GM18517 (cell line): ENCODE results near the gene PPP1R16B.

ENCODE experiments used
- ATAC-seq: cut with Tn5 transposase; IDR thresholded peaks from one replicate; pipeline ENCODE4 v1.9.1; 2021; ENCODE audit warnings: mild to moderate bottlenecking, moderate library complexity; ENCODE audit not compliant: unreplicated experiment

The PPP1R16B gene

DNA sequence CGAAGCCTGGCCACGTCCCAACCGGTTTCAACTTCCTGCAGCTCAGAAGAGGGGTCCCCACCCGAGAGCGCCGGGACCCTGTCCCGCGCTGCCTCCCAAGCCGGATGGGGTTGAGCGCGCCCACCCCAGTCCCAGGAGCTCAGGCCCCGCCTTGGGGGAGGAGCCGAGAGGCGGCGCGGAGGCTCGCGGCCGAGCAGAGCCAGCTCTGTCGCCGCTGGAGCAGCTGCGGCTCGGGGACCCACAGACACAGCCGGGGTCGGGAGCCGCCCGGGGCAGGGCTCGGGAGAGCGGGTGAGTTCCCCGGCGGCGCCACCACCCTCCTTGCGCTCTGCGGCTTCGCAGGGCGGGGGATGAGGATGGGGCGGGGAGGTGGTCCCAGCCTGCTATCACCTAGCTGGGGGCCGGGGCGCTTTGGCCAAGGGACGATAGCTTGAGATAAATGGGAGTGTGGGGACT is at the start of gene PPP1R16B:
PPP1R16B (plus strand) TSS at position 196 of the 456 bp plus-strand sequence. CDS start 30,229 bp downstream, outside the sequence.
- no peak for ATAC-seq

DNA sequence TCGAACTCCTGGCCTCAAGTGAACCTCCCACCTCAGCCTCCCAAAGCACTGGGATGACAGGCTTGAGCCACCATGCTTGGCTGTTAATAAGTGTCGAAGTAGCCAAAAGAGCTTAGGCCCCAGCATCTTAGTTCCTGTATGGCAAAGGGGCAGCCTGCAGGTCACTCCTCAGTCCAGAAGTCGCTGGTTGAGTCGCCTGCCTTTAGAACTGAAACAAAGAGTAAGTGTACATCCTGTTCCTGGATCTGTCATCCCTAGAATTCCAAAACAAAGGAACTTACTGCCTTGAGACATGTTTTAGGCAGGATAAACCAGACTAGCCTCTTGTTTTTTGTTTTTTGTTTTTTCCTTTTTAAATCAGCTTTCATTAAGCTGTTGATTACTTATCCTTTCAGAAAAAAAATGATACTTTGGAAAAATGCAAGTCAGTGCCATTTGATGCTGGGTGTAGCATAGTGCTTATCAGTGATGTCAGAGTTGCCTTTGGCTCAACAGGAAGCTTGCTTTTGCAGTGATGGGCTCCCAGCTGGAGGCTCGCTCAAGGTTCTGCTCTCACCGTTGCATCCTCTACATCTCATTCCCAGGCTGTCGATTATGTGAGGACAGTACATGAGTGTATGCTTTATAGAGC is 48.2 kb upstream of the PPP1R16B start:
- no peak for ATAC-seq

DNA sequence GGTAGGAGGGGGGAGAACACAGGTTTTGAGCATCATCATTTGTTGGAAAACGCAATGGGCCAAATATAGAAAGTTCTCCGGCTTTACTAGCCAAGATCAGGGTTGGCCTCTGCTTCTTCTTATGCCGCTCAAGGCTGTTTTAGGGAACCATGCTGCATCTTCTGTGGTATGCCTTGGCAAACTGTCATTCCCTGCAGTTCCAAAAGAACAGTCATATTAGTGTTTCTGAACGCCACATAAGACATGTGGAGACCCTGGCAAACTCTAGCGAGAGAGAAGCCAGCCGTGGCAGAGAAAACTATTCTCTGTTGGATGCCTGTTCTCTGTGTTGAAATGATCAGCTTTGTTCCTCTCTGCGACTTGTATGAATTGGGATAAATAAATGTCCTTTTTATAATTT is 46.4 kb upstream of the PPP1R16B start:
- ATAC-seq: no peak

DNA sequence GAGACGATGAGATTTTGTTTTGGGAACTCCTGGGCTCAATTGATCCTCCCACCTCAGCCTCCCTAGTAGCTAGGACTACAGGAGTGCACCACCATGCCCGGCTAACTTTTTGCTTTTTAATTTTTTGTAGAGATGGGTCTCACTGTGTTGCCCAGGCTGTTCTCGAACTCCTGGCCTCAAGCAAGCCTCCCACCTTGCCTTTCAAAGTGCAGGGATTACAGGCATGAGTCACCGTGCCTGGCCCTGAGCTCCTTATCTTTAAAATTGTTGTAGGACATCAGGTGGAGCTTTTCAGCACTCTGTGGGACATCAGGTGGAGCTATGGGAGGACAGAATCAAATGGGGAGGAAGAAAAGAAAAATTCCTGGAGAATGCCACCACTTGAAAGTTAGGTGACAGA is 44.5 kb upstream of the PPP1R16B start:
- no peak for ATAC-seq

DNA sequence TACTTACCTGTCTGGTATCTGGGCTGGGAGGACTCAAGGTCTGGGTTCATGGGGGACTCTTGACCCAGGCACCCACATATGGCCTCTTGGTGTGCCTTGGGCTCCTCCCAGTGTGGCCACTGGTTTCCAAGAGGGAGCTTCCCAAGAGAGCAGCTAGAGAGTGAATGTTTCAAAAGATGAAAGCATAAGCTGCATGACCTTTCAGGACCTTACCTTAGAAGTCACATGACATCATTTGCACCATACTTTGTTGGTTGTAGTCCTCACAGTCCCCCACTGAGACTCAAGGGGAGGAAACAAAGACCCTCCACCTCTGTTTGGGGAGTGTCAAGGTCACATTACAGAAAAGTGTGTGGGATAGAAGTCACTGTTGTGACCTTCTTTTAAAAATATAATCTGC is 43.3 kb upstream of the PPP1R16B start:
- ATAC-seq: no peak

DNA sequence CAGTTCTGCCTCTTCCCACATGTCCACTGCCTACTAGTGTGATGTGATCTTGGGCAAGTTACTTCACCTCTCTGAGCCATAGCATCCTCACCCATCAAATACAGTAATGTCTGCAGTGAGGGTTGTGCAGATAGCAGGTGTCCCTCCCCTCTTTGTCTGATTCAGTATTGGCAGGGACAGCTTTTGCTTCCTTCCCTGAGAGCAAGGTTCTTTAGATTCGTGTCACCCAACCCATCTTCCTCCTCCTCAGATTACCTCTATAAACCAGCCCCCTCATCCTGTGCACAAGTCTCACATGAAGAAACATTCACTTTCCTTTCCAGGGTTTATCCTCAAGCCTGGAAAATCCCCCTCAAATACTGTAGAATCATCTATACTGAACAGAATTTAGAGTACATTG is 41.9 kb upstream of the PPP1R16B start:
- ATAC-seq: no peak

DNA sequence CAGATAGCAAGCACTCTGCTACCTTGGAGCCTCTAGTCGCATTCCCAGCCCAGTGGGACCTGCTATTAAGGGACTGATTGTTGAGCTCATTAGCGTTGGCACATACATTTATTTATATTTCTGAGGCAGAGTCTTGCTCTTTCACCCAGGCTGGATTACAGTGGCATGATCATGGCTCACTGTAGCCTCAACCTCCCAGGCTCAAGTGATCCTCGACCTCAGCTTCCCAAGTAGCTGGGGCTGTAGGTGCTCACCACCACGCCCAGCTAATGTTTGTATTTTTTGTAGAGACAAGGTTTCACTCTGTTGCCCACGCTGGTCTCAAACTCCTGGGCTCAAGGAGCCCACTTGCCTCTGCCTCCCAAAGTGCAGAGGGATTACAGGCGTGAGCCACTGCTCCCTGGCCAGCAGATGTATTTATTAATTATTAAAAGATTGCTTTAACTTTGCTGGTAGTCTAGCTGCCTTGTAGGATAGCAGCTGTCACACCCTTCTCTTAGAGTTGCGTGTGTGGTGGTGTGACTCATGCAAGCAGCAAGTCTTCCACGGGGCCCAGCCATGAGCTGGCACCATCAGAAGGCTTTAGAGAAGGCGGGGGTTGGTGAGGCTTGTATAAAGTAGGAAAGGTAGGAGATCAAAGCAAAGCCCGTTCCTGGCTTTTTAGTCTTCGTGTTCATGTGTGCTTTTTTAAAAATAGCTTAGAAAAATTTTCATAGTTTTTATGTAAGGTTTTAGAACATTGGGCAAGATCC is 40.8 kb upstream of the PPP1R16B start:
- no peak for ATAC-seq

DNA sequence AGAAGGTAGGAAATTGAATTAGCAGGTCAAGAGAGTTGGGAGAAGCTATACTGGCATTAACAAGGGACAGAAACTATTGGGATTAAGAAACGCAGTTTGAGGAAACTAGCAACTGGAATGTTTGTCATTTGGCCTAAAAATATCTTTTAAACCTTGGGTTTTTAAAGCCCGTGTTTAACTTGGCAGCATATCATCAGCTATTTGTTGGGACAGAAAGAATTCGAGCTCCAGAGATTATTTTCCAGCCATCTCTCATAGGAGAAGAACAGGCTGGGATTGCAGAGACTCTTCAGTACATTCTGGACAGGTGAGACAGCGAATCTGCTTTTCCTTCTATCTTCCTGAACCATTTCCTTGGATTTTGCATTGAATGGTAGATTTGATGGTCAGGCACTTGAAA is 39.4 kb upstream of the PPP1R16B start:
- ATAC-seq: no peak

DNA sequence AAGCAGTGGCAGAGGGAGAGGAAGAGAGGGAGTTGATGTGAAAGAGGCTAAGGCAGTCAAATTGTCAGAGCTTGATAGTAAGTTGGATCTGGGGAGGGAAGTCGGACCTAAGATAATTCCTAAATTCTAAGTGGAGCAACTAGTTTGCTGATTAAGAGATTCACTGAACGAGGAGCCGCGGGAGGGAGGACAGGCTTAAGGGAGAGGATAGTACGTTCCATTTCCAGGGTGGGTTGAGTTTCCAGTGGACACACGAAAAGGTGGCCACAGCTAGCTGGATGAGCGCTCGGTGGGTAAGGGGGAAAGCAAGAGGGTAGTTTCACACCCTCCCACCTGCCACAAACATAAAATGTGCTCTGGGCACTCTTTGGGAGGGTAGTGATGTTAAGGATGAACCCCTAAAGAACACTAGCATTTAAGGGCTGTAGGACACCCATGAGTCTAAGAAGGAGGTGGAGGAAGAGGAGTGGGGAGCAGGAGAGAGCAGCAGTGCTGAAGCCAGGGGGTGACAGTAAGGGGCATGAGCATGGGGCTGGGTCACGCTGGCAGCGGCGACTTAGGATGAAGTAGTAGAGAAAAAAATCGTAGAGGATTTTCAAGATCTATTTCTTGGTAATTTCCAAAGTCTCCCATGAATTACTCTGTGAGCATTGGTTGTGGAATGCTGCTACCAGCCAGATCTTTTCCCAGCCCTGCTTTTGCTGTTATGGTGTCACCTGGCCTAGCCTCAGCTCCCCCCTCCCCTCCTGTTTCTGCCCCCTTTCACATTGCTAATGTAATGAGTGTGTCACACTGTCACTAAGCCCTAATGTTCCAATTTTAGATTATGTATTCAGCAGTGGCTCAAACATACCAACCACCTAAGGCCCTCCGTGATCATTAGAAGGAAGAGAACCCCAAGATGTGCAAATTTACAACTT is 35.9 kb upstream of the PPP1R16B start:
- ATAC-seq: no peak

DNA sequence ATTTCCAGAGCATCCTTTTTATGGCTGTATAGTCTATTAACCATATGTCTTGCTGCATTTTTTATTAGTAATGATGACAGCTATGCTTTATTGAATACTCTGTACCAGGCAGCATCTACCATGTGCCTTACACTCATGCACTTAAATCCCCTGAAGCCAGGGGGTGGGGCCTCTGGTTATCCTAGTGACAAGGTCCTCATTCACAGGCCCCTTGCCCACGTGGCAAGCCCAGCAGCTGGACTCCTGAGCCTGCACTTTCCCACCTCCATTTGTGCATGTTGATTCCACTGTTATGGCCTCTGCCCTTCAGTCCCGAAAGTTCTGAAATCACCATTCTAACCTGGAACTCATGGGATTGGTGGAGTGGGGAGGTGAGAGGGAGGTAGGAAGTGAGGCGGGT is 35.0 kb upstream of the PPP1R16B start:
- ATAC-seq: no peak

DNA sequence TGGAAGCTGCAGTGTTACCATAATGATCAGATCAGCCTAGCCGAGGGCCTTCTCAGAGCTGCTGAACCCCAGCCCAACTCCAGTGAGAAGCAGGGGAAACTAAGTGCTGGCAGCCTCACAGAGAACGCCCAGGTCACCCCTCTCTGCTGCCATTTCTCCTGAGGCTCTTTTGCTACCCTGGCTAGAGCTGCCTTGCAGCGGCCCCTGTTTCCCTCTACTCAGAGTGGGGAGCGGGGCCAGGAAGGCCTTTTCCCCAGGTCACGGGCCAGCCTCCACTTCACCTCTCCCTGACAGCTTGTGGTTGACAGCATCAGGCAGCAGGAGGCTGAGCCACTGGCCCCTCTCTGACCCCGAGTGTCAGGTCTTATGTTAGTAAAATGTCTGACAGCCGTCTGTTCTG is 34.5 kb upstream of the PPP1R16B start:
- no peak for ATAC-seq

DNA sequence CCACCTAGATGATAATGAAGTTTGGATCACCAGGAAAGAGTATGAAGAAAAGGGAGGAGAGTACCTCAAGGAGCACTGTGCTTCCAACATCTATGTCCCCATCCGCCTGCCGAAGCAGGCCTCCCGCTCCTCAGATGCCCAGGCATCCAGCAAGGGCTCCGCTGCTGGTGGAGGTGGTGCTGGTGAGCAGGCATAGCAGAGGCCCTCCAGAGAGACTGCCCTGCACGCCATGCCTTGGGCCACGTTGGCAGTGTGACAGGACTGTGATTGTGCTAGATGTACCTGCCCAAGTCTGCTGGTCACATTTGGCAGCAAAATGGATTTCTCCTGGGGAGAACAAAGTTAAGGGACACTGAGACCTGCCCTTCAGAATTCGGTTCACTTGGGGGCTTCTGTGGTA is 33.9 kb upstream of the PPP1R16B start:
- ATAC-seq: no peak

DNA sequence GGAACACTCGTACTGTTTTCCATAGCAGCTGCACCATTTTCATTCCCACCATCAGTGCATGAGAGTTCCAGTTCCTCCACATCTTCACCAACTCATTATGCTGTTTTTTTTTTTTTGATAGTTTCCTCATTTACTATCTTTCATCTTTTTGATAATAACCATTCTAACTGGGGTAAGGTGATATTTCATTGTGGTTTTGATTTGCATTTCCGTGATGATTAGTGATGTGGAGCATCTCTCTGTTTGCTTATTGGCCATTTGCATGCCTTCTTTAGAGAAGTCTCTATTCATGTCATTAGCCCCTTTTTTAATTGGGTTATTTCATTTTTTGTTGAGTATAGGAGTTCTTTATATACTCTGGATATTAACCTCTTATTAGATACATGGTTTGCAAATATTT is 31.3 kb upstream of the PPP1R16B start:
- ATAC-seq: no peak

DNA sequence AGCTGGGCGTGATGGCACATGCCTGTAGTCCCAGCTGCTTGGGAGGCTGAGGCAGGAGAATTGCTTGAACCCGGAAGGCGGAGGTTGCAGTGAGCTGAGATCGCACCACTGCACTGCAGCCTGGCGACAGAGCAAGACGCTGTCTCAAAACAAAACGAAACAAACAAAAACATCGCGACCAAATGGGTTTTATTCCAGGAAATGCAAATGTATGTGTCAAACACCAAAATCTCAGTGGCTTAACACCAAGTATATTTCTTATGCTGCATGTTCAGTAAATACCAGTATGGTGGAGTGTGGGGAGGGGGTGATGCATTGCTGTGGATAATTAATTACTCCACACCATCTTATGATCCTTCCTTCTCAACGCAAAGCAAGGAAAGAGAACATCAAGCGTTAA is 29.1 kb upstream of the PPP1R16B start:
- no peak for ATAC-seq

DNA sequence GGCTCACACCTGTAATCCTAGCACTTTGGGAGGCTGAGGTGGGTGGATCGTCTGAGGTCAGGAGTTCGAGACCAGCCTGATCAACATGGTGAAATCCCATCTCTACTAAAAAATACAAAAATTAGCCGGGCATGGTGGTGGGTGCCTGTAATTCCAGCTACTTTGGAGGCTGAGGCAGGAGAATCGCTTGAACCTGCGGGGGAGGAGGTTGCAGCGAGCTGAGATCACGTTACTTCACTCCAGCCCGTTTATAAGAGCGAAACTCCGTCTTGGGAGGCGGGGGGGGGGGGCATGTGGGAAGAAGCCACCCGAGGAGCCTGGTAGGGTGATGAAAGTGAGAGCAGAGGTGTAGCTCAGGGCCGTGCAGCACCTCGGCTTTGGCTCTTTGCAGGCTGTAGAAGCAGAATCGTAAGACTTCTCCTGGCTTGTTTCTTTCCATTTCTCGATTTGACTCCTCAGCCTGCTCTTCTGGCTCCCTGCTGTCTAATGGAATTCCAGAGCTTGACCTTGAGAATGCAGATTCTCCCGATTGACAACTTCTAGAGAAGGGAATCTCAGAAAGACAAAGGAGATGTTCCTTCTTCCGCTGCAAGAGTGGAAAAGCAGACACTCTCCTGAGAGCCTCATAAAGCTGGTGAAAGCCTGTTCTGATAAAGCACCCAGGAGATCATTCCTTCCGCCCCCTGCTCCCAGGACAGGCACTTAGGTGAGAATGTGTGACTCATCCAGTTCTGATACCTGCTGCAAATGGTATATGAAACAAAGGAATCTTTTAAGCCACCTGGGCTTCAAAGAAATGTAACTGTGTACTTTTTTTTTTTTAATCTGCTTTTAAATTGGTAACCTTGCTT is 26.0 kb upstream of the PPP1R16B start:
- ATAC-seq: no peak

DNA sequence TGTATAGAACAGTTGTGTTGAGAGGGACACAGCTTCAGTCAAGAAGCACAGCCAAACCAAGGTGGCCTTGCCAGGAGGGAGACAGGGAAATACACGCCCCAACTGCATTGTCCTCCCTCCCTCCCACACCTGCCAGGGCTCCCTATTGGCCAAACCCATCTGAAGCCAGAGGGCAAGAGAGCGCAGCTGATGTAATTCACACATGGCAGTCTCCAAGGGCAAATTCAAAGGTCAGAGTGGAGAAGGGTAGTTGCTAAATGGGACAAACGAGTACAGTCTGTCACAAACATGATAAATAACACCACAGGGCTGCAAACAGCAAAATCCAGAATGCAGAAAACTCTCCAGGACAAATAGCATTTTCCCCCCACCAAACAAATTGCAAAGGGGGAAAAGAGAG is 23.2 kb upstream of the PPP1R16B start:
- no peak for ATAC-seq

DNA sequence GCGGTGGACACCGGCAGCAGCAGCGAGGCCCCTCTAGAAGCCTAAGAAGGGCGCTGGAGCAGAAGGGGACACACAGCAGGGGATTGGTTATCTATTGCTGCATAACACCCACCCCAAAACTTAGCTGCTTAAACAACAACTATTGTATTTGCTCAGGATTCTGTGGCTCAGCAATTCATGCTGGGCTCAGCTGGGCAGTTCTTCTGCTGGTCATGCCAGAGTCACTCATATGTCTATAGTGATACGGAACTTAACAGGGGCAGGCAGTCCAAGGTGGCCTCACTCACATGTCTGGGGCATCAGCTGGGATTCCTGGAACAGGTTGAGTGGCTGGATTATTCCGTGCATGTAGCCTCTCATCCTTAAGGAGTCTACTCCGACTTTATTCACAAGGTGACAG is 17.6 kb upstream of the PPP1R16B start:
- ATAC-seq: no peak

DNA sequence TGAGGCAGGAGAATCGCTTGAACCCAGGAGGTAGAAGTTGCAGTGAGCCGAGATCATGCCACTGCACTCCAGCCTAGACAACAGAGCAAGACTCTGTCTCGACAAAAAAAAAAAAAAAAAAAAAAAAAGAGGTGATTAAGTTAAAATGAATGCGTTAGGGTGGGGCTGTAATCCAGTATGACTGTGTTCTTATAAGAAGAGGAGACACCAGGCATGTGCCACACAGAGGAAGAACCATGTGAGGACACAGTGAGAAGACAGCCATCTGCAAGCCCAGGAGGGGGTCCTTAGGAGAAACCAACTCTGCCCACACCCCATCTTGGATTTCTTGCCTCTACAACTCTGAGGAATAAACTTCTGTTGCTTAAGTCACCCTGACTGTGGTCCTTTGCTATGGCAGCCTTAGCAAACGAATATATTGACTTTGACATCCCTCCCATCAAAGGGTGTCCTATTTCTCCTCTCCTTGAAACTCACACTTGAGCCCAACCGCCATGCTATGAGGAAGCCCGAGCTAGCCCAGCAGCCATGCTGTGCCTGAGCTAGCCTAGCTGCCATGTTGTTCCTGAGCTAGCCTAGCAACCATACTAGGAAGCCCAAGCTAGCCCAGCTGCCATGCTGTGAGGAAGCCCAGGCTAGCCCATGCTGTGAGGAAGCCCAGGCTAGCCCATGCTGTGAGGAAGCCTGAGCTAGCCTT is 15.8 kb upstream of the PPP1R16B start:
- ATAC-seq: no peak

DNA sequence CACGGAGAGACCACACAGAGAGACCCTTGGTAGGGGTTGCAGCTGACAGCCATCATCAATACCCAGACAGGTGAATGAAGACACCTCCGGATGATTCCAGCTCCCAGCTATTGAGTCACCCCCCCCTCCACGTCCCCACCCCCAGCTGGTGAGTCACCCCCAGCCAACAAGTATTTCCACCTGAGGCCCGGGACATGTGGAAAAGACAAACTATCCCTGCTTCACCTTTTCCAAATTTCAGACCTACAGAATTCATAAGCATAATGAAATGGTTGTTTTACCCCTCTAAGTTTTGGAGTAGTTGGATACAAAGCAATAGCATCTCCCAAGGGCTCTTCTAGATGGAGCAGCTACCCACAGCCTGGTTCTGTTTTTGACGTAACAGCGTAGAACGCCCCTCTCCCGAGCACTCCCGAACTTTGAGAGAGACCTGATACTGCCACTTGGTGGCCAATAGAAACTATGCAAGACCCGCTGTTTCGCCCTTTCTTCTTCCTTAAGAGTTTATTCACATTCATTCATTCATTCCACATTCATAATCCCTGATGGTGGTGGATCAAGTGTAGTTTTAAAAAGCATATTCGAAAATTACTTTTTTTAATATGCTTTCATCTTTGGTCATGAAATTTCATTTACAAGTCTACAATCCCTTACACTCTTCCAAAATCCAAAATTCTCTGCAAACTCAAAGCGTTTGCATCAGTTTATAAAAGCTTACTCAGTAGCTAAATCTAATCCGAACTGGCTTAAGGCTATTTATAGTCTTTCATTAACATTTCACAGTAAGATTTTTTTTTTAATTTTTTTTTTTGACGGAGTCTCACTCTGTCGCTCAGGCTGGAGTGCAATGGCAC is 15.1 kb upstream of the PPP1R16B start:
- ATAC-seq: no peak
